ENCODE measurements around the gene GALNS.

Gene GALNS

DNA sequence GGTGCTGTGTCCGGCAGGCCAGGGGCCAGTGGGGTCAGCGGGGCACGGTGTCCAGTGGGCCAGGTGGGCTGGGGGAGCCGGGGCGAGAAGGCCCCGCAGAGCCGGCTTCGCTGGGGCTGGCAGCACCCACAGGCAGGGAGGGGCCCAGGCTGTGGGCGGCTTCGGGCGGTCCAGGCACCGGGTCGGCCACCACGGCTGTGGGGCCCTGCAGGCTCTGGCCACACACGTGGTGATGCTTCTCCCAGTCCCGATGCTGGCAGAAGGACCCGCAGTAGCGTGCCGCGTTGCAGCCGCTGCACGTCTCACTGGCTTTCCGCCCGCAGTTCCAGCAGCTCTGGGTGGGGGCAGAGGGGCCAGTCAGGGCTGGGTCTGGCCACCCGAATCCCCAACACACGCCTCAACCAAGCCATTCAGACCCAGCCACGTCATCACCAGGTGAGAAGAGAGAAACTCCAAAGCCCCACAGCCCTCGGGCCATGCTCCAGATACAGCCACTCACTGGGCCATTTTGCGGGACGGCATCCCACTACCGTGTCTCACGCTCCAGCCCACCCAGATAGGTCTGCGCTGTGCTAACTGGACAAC lies 20.3 kb upstream of the GALNS start:
- DNase-seq (ENCODE audit: low read depth), result no peak

GRCh38 chr16:88875703-88876234 lies 19.0 kb upstream of the GALNS start:
- DNase-seq (ENCODE audit: low read depth), result no peak

DNA sequence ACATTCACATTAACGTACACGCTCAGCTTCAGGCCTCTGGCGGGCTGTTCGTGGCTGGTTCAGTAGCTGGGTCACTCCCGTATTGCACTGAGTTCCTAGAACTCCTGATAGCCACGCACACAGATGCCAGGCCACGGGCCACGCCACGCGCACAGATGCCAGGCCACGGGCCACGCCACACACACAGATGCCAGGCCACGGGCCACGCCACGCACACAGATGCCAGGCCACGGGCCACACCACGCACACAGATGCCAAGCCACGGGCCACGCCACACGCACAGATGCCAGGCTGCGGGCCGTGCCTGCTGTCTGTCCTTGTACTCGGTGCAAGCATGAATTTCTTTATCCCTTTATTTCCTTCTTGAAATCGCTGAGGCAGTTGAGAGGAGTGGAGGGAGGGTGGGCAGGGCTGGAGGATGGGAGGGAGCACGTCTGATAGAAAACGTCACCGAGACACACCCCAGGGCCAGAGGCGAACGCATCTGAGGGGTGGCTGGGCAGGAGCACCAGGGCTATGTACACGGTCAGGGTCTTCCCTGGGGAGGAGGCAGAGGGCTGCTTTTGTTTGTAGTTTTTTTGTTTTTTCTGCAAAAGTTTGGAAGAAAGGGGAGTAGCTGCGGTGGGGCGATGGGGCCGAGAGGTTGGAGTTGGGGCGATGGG lies 18.3 kb upstream of the GALNS start:
- DNase-seq (ENCODE audit: low read depth), result no peak

DNA sequence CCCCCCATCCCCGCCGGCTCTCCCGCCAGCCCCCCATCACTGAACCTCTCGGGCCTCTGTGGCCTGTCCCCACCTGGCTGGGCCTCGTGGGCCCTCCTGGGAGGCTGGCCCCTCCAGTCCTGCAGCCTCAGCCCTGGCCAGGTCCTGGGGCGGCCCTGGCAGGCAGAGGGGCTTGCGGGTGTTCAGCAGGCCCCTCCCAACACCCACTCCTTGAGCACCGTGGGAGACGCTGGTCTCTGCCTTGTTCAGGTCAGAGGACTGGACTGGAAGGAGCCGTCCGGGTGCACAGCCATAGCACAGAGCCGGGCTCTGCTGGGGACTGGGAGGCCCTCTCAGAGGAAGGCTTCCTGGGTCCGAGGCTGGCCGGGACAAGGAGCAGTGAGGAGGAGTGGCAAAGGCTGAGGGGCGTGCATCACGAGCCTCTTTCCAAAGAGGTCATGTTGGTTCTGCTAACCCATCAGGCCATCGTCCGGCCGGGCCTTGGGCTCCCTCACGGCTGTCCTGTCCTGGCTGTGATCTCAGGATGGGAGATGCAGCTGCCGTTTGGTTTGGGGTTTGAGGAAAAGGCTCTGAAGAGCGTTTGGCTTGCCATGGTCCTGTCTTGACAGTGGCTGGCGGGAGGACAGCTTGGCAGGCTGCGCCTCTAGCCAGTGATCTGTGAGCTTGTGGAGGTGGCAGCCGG lies 16.0 kb upstream of the GALNS start:
- no peak for DNase-seq (ENCODE audit: low read depth)

GRCh38 chr16:88871730-88872416 lies 15.1 kb upstream of the GALNS start:
- no peak for DNase-seq (ENCODE audit: low read depth)

DNA sequence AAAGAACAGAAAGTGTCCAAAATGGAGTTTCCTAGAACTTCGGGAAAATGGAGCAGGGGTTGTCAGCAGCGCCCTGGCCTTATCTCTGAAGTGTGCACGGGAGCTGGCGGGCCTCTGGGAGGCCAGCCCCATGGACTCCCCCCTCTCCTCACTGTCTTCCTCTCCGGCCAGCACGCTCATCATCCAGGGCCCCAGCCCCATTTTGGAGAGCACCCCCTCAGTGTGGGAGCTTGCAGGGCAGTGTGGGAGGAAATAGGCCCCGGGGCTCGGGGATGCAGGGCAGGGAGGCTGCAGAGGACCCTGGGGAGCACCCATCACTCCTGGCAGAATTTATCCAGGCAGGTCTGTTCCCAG lies 14.6 kb upstream of the GALNS start:
- DNase-seq (ENCODE audit: low read depth), result no peak

DNA sequence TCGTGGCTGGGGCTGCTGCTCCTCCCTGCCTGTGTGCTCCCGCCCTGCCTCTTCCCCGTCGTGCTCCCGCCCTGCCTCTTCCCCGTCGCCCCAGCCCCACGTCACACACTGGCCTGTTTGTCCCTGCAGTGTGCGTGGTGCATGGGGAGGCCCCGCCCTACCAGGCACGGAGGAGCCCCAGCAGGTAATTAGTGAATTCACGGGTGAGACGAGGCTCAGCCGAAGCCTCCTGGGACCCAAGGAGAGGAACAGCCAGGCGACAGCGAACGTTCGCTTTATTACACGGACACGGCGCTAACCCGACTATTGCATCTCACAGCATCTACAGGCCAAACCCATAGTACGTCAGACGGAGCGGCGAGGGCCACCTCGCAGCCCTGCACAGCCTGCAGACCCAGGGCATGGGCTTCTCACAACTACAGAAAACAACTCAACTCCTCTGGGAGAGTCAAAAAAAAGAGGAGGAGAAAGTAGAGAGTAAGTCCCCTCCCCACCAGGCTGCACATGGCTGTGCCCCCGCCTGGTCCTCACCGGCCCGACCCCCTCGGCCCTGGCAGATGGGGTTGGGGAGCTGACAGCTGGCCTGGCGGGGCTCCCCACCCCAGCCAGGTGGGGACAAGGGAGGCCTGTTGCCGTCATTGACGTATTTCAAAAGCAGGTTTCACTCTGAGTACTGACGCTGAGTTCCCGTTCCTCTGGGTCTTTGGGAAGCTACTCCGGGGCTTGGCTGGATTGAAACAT lies 14.0 kb upstream of the GALNS start:
- DNase-seq (ENCODE audit: low read depth), result no peak

GRCh38 chr16:88869673-88869980 lies 12.9 kb upstream of the GALNS start:
- no peak for DNase-seq (ENCODE audit: low read depth)

GRCh38 chr16:88868974-88869672 lies 12.4 kb upstream of the GALNS start:
- DNase-seq (ENCODE audit: low read depth), result no peak

- DNase-seq (ENCODE audit: low read depth), result no peak
Measured at GRCh38 chr16:88867581-88868246, 11.0 kb upstream of the GALNS start.

DNA sequence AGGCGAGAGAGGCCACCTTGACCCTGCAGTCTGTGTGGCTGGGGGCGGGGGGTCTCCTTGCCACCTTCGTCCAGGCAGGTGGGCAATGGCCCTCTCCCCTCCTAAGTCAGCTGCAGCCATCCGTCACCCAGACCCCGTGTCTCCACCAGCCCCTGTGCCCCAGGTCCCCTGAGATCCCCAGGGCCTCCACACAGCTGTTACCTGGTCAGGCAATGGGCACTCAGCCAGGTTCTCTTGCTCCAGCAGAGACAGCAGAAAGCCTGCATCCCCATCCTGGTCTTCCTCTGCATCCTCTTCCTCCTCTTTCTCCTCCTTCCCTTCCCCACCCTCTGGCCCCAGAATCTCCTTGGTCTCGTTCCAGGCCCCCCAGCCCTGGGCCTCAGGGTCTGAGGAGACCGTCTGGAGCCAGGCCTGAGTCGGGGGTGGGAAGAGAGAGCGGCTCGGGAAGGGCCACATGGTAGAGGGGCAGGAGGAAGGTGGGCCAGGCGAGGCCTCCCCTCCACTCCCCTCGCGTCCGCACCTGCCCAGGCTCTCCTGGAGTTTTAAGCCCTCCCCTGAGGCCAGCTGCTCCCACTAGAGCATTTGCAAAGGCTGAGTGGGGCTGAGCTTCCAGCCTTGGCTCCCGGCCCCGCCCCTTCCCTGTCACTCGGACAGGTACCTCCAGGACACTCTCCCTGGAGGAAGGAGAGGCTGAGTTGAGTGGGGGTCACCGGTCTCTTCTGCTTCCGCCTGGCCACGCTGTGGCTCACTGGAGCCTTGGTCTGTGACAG lies 9.6 kb upstream of the GALNS start, which contains the start of gene PABPN1L:
Gene PABPN1L, minus strand, starts transcription at position 510 of the 770 bp plus-strand sequence. Its CDS starts 54 bp downstream, at position 456.
- DNase-seq (ENCODE audit: low read depth), result no peak

GRCh38 chr16:88865742-88866141 lies 9.0 kb upstream of the GALNS start:
- DNase-seq (ENCODE audit: low read depth), result no peak

DNA sequence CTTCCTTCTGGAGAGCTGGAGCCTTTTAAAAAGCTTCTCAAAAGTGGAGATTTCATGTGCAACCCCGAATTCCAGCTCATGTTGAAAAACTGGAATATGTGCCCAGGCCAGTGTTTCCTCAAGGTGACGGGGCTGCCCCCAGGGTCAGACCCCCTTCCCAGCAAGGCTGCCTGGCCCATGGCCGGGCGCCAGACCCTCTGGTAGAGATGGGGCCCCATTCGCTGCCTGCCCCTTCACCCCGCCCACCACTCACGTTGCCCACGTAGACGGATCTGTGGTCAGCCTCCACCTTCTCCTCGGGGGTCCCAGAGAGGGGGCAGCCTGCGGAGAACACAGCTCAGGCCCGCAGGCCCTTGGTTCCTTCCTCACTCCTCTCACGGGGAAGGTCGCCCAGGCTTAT lies 8.6 kb upstream of the GALNS start:
- no peak for DNase-seq (ENCODE audit: low read depth)

DNA sequence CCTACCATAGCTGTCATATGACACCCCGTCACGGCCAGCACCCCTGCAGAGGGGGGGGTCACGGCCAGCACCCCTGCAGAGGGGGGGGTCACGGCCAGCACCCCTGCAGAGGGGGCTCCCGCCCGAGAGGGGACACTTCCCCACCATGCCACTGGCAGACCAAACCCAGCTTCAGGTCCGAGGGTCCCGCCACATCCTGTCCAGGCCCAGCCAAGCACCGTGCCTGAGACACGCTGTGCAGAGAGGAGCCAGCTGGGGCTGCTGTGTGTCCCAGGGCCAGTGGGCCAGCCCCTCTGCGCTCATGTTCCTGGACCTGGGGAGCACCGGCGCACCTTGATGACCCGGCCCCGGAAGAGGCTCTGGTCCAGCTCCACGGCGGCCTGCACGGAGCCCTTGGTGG lies 7.8 kb upstream of the GALNS start:
- DNase-seq (ENCODE audit: low read depth), result no peak

DNA sequence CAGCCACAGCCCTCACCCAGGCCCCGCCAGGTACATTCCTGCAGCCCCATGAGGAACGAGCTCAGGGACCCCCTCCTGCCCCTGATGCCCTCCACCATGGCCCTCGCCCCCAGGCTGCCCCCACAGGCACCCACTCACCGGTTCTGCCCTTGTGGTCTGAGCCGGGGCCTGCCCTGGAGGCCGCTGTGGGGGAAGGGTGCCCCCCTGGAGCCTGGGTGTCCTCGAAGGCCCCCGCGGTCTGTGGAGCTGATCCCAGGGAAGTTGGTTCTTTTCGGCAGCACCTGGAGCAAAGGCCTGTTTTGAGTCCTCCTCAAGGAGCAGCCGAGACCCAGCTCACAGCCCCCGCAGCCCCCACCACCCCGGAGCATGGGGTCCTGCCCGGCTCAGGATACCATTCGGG lies 7.4 kb upstream of the GALNS start:
- DNase-seq (ENCODE audit: low read depth), result no peak

GRCh38 chr16:88863426-88863825 lies 6.7 kb upstream of the GALNS start:
- no peak for DNase-seq (ENCODE audit: low read depth)

GRCh38 chr16:88862968-88863367 lies 6.2 kb upstream of the GALNS start:
- no peak for DNase-seq (ENCODE audit: low read depth)

DNA sequence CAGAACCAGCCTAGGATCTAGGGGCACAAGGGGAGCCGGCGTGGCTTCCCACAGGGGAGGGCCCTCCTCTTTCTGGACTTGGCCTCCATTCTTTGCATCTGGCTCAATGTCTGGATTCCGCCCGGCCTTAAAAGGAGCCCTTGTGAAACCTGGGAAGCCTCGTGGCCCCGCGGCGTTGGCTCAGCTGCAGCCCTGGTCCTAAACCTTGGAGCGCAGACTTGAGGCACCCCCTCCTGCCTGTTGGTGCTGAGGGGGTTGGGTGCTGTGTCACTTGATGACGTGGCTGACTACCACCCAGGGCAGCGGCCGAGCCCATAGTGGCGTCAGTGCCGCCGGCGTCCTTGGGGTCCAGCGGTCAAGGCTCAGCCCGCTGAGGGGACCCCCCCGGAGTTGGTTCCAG lies 4.6 kb upstream of the GALNS start:
- DNase-seq (ENCODE audit: low read depth), result no peak

DNA sequence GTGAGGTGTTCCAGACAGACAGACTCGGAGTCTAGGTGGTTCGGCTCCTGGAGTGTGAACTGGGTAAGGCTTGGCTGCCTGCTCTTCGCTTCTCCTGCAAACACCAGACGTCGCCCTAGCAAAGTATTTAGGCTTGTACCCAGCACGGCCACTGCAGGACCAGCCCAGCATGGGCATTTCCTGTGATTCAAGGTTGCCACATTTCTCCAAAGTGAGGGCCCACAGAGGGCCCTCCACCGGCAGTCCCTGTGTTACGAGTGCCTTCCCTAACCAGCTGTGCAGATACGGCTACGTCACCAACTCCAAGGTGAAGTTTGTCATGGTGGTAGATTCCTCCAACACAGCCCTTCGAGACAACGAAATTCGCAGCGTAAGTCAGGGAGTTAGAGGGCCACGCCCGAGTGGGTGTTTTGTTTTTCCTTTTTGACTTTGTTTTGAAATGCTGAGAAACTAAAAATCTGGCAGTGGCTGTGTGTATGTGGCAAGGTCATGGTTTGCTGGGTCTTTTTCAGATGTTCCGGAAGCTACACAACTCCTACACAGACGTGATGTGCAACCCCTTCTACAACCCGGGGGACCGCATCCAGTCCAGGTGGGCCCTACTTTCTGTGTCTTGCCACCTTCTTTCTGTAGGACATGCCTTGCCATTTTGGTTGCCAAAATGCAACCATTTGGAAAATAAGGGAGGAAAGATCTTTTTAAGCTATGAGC lies 2.8 kb upstream of the GALNS start:
- no peak for DNase-seq (ENCODE audit: low read depth)
